ENCODE measurements around the gene CEP95. TPM values are rescaled to one million over a fixed set of nuclear protein-coding genes. Genes with fewer than 3 reads are reported as not detected.

The CEP95 gene
- total and polyA plus RNA-seq, 2 of the 13 experiments (the other 11 are each of a cell fraction or from before 2014, with no cell fraction given), result 65.9 to 68.8 TPM

- peak; percentile 90 for TF ChIP-seq UBTF (CRISPR knock-in tag; IDR thresholded peaks at IDR 0.05)
- no peak for TF ChIP-seq ZNF329 (CRISPR knock-in tag; IDR thresholded peaks at IDR 0.05; ENCODE audit: low read depth)
- TF ChIP-seq ZNF556 (CRISPR knock-in tag; IDR thresholded peaks at IDR 0.05; ENCODE audit: borderline replicate concordance), result peak; percentile 93
- peak; percentile 92 for TF ChIP-seq HES4 (CRISPR knock-in tag; IDR thresholded peaks at IDR 0.05; ENCODE audit: borderline replicate concordance)
- 0 out of 2 replicates have a peak, but pooled peaks have one; percentile 76 for TF ChIP-seq ZNF784 (CRISPR knock-in tag; IDR thresholded peaks at IDR 0.05; ENCODE audit: borderline replicate concordance)
- peak; percentile 97 for TF ChIP-seq ETV5 (CRISPR knock-in tag; IDR thresholded peaks at IDR 0.05; ENCODE audit: borderline replicate concordance)
- TF ChIP-seq TCF7L2 (IDR thresholded peaks at IDR 0.05; ENCODE audit: low read depth, low read length), result no peak
- peak; percentile 79 for TF ChIP-seq ZNF777 (CRISPR knock-in tag; IDR thresholded peaks at IDR 0.05)
- 0 out of 2 replicates have a peak, but pooled peaks have one; percentile 19 for TF ChIP-seq SIX4 (CRISPR knock-in tag; IDR thresholded peaks at IDR 0.05)
- peak; percentile 52 for TF ChIP-seq EEA1 (CRISPR knock-in tag; IDR thresholded peaks at IDR 0.05; ENCODE audit: borderline replicate concordance)
- peak; percentile 20; the same call in 1 of the 2 replicates for TF ChIP-seq ZNF441 (CRISPR knock-in tag; IDR thresholded peaks at IDR 0.05; ENCODE audit: borderline replicate concordance)
- TF ChIP-seq MEF2D (CRISPR knock-in tag; IDR thresholded peaks at IDR 0.05), result peak; percentile 71
- no peak for TF ChIP-seq SMARCC2 (IDR thresholded peaks at IDR 0.05)
- peak; percentile 83; the same call in 1 of the 2 replicates for TF ChIP-seq GTF3A (CRISPR knock-in tag; conservative IDR thresholded peaks at IDR 0.05)
- TF ChIP-seq PRDM4 (CRISPR knock-in tag; IDR thresholded peaks at IDR 0.05; ENCODE audit: borderline replicate concordance), result no peak
- TF ChIP-seq FOSL2 (CRISPR knock-in tag; IDR thresholded peaks at IDR 0.05), result peak; percentile 55
- TF ChIP-seq ZBTB43 (CRISPR knock-in tag; conservative IDR thresholded peaks at IDR 0.05), result peak; percentile 90
- peak; percentile 85; the same call in 1 of the 2 replicates for TF ChIP-seq KDM5B (CRISPR knock-in tag; IDR thresholded peaks at IDR 0.05; ENCODE audit: borderline replicate concordance)
- TF ChIP-seq MAFK (conservative IDR thresholded peaks at IDR 0.05 in 1 of 2, IDR thresholded peaks at IDR 0.05 in 1 of 2; ENCODE audit: low read length in 2 of 2), result no peak
- TF ChIP-seq NR2F6 (IDR thresholded peaks at IDR 0.05), result no peak; the same call in 1 of the 2 replicates
- peak; percentile 33 for TF ChIP-seq NR2F6 (CRISPR knock-in tag; IDR thresholded peaks at IDR 0.05)
- peak; percentile 5; the same call in 1 of the 2 replicates for TF ChIP-seq SMAD9 (CRISPR knock-in tag; IDR thresholded peaks at IDR 0.05)
Observed at GRCh38 chr17:64506576-64507412, at the start of gene CEP95 (continued).

All from HepG2 (cell line).